IMR-90 (cell line): ENCODE measurements around the gene PHAF1. TPM values are rescaled to one million over a fixed set of nuclear protein-coding genes. Genes with fewer than 3 reads are reported as not detected.

Source experiments
- ATAC-seq: fragments of 200-7000 bp; cut with Tn5 transposase; 2 replicates; pipeline ENCODE4 v1.9.1; 2020; ENCODE audit warnings: low read depth, mild to moderate bottlenecking, moderate library complexity
- BruUV-seq: library from RNA; stranded (reverse); fragments of 400-500 nt; replicated peaks from 2 replicates; lab custom pipeline; 2021; lab: Mats Ljungman, UMichigan
- CTCF ChIA-PET: fragments of 300-600 bp; formaldehyde crosslinking; extraction: SDS; loops from one replicate; lab custom pipeline; 2021; ENCODE audit warnings: antibody characterized with exemption; lab: Yijun Ruan, JAX
- POLR2A ChIA-PET: fragments of 300-600 bp; sonication (Branson Sonifier 250); formaldehyde crosslinking; loops from one replicate; lab custom pipeline; 2022; ENCODE audit warnings: antibody characterized with exemption; ENCODE audit not compliant: unreplicated experiment; lab: Charles Lee
- DNase-seq: peaks from one replicate; pipeline ENCODE4 v3.0.0; 2013
- H2AFZ ChIP-seq: replicated peaks from 2 replicates; pipeline ENCODE3; 2013; ENCODE audit warnings: low read length, mild to moderate bottlenecking; ENCODE audit not compliant: poor library complexity
- H2AK5ac ChIP-seq: 2 replicates; pipeline ENCODE4 v1.6.1; 2013; ENCODE audit warnings: low read depth, low read length, inconsistent platforms
- H2AK9ac ChIP-seq: replicated peaks from 2 replicates; pipeline ENCODE3; 2013; ENCODE audit warnings: mild to moderate bottlenecking, low read depth, low read length, moderate library complexity; ENCODE audit not compliant: poor library complexity
- H2BK120ac ChIP-seq: 2 replicates; pipeline ENCODE4 v1.6.1; 2013; ENCODE audit warnings: low read depth, low read length, inconsistent platforms
- H2BK15ac ChIP-seq: 3 replicates; pipeline ENCODE4 v1.6.1; 2013; ENCODE audit warnings: low read depth, low read length, inconsistent platforms
- H2BK20ac ChIP-seq: 2 replicates; pipeline ENCODE4 v1.6.1; 2013; ENCODE audit warnings: low read depth, mild to moderate bottlenecking, inconsistent platforms, low read length, moderate library complexity
- H2BK5ac ChIP-seq: 2 replicates; pipeline ENCODE4 v1.6.1; 2013; ENCODE audit warnings: mild to moderate bottlenecking, low read depth, low read length, inconsistent platforms; ENCODE audit not compliant: poor library complexity, severe bottlenecking
- H3K14ac ChIP-seq: replicated peaks from 2 replicates; pipeline ENCODE4 v1.6.1; 2013; ENCODE audit warnings: low read depth, low read length, inconsistent platforms
- H3K18ac ChIP-seq: 2 replicates; pipeline ENCODE4 v1.6.1; 2013; ENCODE audit warnings: low read depth, low read length, control low read depth
- H3K23ac ChIP-seq: 2 replicates; pipeline ENCODE4 v1.6.1; 2013; ENCODE audit warnings: low read depth, low read length, inconsistent platforms
- H3K27ac ChIP-seq: 2 replicates; pipeline ENCODE4 v1.5.1; 2013; ENCODE audit warnings: mild to moderate bottlenecking, control low read depth, low read length; ENCODE audit not compliant: insufficient read depth
- H3K27me3 ChIP-seq: 2 replicates; pipeline ENCODE4 v1.6.1; 2013; ENCODE audit warnings: low read length; ENCODE audit not compliant: control insufficient read depth, insufficient read depth
- H3K36me3 ChIP-seq: 2 replicates; pipeline ENCODE4 v1.6.1; 2013; ENCODE audit warnings: low read length, mixed read lengths; ENCODE audit not compliant: control insufficient read depth, insufficient read depth
- H3K4ac ChIP-seq: 2 replicates; pipeline ENCODE4 v1.6.1; 2013; ENCODE audit warnings: low read depth, low read length, inconsistent platforms
- H3K4me1 ChIP-seq: 2 replicates; pipeline ENCODE4 v1.6.1; 2013; ENCODE audit warnings: low read length, mixed read lengths; ENCODE audit not compliant: control insufficient read depth, insufficient read depth
- H3K4me2 ChIP-seq: 2 replicates; pipeline ENCODE4 v1.6.1; 2013; ENCODE audit warnings: low read depth, mild to moderate bottlenecking, control low read depth, low read length, moderate library complexity
- H3K4me3 ChIP-seq: 2 replicates; pipeline ENCODE4 v1.5.1; 2013; ENCODE audit warnings: low read depth, mild to moderate bottlenecking, control low read depth, low read length, moderate library complexity; ENCODE audit not compliant: insufficient read depth
- H3K56ac ChIP-seq: 2 replicates; pipeline ENCODE4 v1.6.1; 2013; ENCODE audit warnings: low read length, inconsistent platforms; ENCODE audit not compliant: insufficient read depth; ENCODE audit errors: extremely low read depth
- H3K79me1 ChIP-seq, 2 experiments: 2 replicates each; pipeline ENCODE4 v1.6.1; 2013; ENCODE audit warnings: low read length in 2 of 2, inconsistent platforms in 1 of 2, low read depth in 1 of 2
- H3K9ac ChIP-seq: 2 replicates; pipeline ENCODE4 v1.6.1; 2013; ENCODE audit warnings: low read depth, low read length, control low read depth
- H3K9me1 ChIP-seq: 2 replicates; pipeline ENCODE4 v1.6.1; 2013; ENCODE audit warnings: low read length, inconsistent platforms; ENCODE audit not compliant: insufficient read depth
- H3K9me3 ChIP-seq: 2 replicates; pipeline ENCODE4 v1.6.1; 2013; ENCODE audit warnings: low read length; ENCODE audit not compliant: control insufficient read depth, insufficient read depth
- H4K20me1 ChIP-seq: 2 replicates; pipeline ENCODE4 v1.6.1; 2013; ENCODE audit warnings: low read length, inconsistent platforms; ENCODE audit not compliant: insufficient read depth
- H4K5ac ChIP-seq: 2 replicates; pipeline ENCODE4 v1.6.1; 2013; ENCODE audit warnings: mild to moderate bottlenecking, low read depth, low read length, control low read depth
- H4K8ac ChIP-seq, 2 experiments: 2 replicates each; pipeline ENCODE4 v1.6.1; 2013; ENCODE audit warnings: low read depth in 2 of 2, low read length in 2 of 2, control low read depth in 1 of 2, inconsistent platforms in 1 of 2
- H4K91ac ChIP-seq: 2 replicates; pipeline ENCODE4 v1.6.1; 2013; ENCODE audit warnings: low read depth, low read length, inconsistent platforms; ENCODE audit not compliant: insufficient read depth
- BHLHE40 ChIP-seq: fragments of 150-350 bp; IDR thresholded peaks from 2 replicates; pipeline ENCODE4 v1.6.1; 2016; ENCODE audit warnings: mild to moderate bottlenecking, low read depth, low read length
- NFE2L2 ChIP-seq: fragments of 150-350 bp; IDR thresholded peaks from 2 replicates; pipeline ENCODE4 v1.6.1; 2016; ENCODE audit warnings: low read depth, mild to moderate bottlenecking, low read length
- SMC3 ChIP-seq: fragments of 150-350 bp; IDR thresholded peaks from 2 replicates; pipeline ENCODE4 v1.6.1; 2016; ENCODE audit warnings: low read depth, mild to moderate bottlenecking, antibody characterized with exemption, low read length, moderate library complexity
- WGBS, 2 experiments: methylation state at CpG; one replicate each; pipeline versions ENCODE4 v1.1.5 to v1.1.7; 2013; ENCODE audit warnings: missing lambda C conversion rate in 2 of 2; ENCODE audit not compliant: insufficient read length in 1 of 2; ENCODE audit errors: extremely low coverage in 2 of 2; 5-methylcytosine and 5-hydroxymethylcytosine counted together
- dilution Hi-C: fragments of 300-500 bp; cut with HindIII; formaldehyde crosslinking; loops from one replicate; pipeline ENCODE4 v1.14.3; 2018; ENCODE audit warnings: low sequenced_read_pairs; ENCODE audit not compliant: unreplicated experiment
- in situ Hi-C: fragments of 300-500 bp; cut with MboI; formaldehyde crosslinking; loops from 3 replicates; pipeline ENCODE4 v1.14.3; 2019; ENCODE audit warnings: low sequenced_read_pairs, inconsistent platforms, mixed read lengths
- intact Hi-C: fragments of 100-400 bp; cut with micrococcal nuclease; formaldehyde crosslinking; loops from 2 replicates; pipeline ENCODE4 v1.10.0; 2022
- polyA plus RNA-seq, 3 experiments: library from polyadenylated mRNA; depleted of rRNA; stranded (reverse); fragments of >200 nt; gene quantifications; 2 replicates each; pipeline ENCODE4 v1.2.3, GENCODE V29; 2012; ENCODE audit warnings: low replicate concordance in 1 of 3
- total RNA-seq: library from RNA; depleted of rRNA; stranded (reverse); fragments of >200 nt; gene quantifications from 2 replicates; pipeline ENCODE4 v1.2.3, GENCODE V29; 2012
- TF ChIP-seq, protein P1 (sequence below): conservative IDR thresholded peaks from 2 replicates; pipeline ENCODE4 v1.5.1; 2012; ENCODE audit warnings: mild to moderate bottlenecking, low read depth, low read length, improper control_type of control experiment

The PHAF1 gene
- total and polyA plus RNA-seq, 2 of the 4 experiments (the other 2 are of a cell fraction), result 14.0 to 19.8 TPM

DNA sequence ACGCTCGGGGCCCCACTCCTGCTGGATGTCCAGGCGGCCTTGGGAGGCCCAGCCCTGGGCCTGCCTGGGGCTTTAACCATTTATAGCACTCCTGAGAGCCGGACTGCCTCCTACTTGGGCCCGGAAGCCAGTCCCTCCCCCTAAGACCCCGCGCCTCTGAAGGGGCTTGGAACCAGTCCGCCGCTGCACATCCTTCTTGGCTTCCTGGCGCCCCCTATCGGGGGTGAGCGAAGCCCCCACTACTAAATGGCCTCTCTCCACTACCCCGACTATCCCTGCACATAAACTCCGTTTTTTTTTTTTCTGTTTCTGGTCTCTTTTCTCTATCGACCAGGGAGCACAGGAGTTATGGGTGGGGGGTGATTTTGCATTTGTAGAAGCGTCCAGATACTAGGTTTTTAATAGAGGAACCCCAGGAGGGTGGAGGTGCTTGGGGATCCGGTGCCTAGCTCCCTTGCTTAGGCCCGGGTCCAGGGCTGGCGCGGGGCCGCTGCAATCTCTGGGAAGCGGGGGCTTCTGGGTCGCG lies 60.0 kb downstream of the PHAF1 start:
- peak overlapping the region; percentile 97 for H3K23ac ChIP-seq
- peak overlapping the region; percentile 93 for H3K4ac ChIP-seq
- H2BK120ac ChIP-seq, result peak overlapping the region; percentile 81
- peak overlapping the region; percentile 98 for H2AFZ ChIP-seq
- peak overlapping the region; percentile 93 for H2BK5ac ChIP-seq
- H3K14ac ChIP-seq, result peak overlapping the region; percentile 88
- POLR2A ChIA-PET, result no interaction called here
- peak overlapping the region; percentile 50 for H3K18ac ChIP-seq
- no peaks in the 10 kb centered on the region for H4K20me1 ChIP-seq
- H3K4me3 ChIP-seq, result peak overlapping the region; percentile 34
- no peak for TF ChIP-seq SMC3
- TF ChIP-seq NFE2L2, result no peak
- TF ChIP-seq BHLHE40, result no peak
- TF ChIP-seq, protein P1, sequence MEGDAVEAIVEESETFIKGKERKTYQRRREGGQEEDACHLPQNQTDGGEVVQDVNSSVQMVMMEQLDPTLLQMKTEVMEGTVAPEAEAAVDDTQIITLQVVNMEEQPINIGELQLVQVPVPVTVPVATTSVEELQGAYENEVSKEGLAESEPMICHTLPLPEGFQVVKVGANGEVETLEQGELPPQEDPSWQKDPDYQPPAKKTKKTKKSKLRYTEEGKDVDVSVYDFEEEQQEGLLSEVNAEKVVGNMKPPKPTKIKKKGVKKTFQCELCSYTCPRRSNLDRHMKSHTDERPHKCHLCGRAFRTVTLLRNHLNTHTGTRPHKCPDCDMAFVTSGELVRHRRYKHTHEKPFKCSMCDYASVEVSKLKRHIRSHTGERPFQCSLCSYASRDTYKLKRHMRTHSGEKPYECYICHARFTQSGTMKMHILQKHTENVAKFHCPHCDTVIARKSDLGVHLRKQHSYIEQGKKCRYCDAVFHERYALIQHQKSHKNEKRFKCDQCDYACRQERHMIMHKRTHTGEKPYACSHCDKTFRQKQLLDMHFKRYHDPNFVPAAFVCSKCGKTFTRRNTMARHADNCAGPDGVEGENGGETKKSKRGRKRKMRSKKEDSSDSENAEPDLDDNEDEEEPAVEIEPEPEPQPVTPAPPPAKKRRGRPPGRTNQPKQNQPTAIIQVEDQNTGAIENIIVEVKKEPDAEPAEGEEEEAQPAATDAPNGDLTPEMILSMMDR, result peak; percentile 45
- H3K4me1 ChIP-seq, result peaks cover 29% of the 10 kb centered on the region
- 3% methylated on average over 8 of the region's 24 CpGs; no CpG with 5 or more reads in 1 of the 2 experiments for WGBS, 2 experiments
- H2BK20ac ChIP-seq, result no peak overlapping the region
- in situ Hi-C loops (no loop called here), intact Hi-C loops (no loop called here), dilution Hi-C loops (no loop called here)
- BruUV-seq, result no TSS peak
- peak overlapping the region; percentile 97 for H4K91ac ChIP-seq
- H4K5ac ChIP-seq, result peak overlapping the region; percentile 67
- H3K4me2 ChIP-seq, result peak overlapping the region; percentile 74
- H3K56ac ChIP-seq, result peak overlapping the region; percentile 43; the same call in 1 of the 2 replicates
- no peaks in the 10 kb centered on the region; the same call in 1 of the 2 replicates for H3K36me3 ChIP-seq
- H3K9me3 ChIP-seq, result no peaks in the 10 kb centered on the region
- CTCF ChIA-PET, result interaction anchor here (1.0 to 1.5 kb wide), 4 partner anchors 9 to 69 kb away, joined by 3 to 6 read pairs (median 5); no protein-coding TSS in a partner anchor
- H3K27ac ChIP-seq, result peak overlapping the region; percentile 79
- H2BK15ac ChIP-seq, result peak overlapping the region; percentile 87; the same call in 2 of the 3 replicates
- peak overlapping the region; percentile 86 for H2AK5ac ChIP-seq
- peak overlapping the region; percentile 86 for H3K9ac ChIP-seq
- ATAC-seq (peak; percentile 0; the same call in 1 of the 2 replicates), DNase-seq (no peak)
- H2AK9ac ChIP-seq, result peak overlapping the region; percentile 96
- H4K8ac ChIP-seq, result peak overlapping the region; percentile 77 to 95
- H3K27me3 ChIP-seq, result peaks cover 15% of the 10 kb centered on the region; the same call in 1 of the 2 replicates
- H3K79me1 ChIP-seq, result peaks cover 9 to 31% of the 10 kb centered on the region in 2 experiments; a peak in 3 of 4 replicates
- H3K9me1 ChIP-seq, result peaks cover 20% of the 10 kb centered on the region
